NCI-H1436 (cell line): ENCODE results near the gene CLIC3.

Experiments
- DNase-seq: peaks from one replicate; lab custom pipeline; 2025; lab: John Stamatoyannopoulos, UW

Gene CLIC3

GRCh38 chr9:137030538-137031527, 34.5 kb upstream of the CLIC3 start:
- DNase-seq = no peak

DNA sequence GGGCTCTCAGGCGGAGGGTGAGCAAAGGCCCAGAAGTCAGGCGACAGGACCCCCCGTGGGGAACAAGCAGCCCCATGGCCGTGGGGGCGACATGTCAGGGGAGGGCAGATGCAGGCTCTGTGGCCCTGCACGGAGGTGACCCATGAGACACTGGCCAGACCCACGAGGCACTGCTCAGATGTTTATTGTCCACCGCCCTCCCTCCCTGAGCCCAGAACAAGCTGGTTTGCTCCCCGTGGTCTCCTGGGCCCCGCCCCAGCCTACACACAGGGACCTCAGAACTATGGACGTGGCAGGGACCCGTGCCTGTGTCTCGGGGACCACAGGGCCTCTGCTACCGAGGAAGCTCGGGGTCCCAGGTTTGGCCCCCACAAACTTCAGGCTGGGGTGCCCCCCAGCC, 33.6 kb upstream of the CLIC3 start:
- no peak for DNase-seq

- DNase-seq = peak; percentile 35
Measured at GRCh38 chr9:137029058-137029936, 32.9 kb upstream of the CLIC3 start.

- DNase-seq = peak; percentile 64
Measured at GRCh38 chr9:137028263-137029057, 32.1 kb upstream of the CLIC3 start.

DNA sequence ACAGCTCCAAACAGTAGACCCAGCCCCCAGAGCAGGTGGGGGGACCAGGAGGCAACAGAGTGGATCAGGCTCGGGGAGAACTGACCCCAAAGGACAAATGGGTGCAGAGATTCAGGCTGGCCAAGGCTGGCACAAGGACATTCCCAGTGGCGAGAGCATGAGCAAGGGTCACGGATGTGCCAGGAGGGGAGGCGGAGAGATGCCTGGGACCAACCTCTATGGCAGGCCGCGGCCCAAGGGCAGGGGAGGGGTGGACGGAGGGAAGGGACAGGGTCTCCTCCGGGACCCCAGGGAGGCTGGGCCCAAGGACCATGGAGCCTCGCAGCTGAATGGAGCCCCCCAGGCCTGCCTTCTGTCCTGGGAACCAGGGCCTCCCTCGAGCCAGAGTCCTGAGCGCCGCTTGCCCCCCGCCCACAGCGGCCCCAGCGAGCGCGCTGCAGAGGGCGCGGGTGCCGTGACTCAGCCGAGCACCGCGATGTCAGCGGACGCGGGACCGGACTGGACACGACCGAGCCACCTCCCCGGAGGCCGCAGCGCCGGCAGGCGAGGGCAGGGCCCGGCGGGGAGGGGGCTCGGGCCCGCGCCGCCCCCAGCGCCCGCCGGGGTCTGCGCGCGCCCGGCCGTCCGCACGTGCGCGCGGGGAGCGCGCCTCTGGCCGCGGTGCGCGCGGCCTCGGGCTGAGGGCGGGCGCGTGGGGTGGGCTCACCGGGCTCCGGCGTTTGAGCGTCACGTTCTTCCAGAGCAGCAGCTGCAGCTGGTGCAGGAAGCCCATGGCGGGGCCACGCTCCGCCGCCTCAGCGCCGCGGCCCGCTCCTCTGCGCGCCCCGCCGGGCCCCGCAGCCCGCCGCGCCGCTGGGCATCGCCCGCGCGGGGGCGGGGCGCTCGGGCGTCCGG, 31.2 kb upstream of the CLIC3 start, which contains the start of gene ABCA2:
Gene ABCA2 (minus strand): TSS at position 869 of the 894 bp plus-strand sequence. CDS start 97 bp downstream, at position 772.
- DNase-seq = no peak

- no peak for DNase-seq
Measured at GRCh38 chr9:137026828-137027227, 30.5 kb upstream of the CLIC3 start.

DNA sequence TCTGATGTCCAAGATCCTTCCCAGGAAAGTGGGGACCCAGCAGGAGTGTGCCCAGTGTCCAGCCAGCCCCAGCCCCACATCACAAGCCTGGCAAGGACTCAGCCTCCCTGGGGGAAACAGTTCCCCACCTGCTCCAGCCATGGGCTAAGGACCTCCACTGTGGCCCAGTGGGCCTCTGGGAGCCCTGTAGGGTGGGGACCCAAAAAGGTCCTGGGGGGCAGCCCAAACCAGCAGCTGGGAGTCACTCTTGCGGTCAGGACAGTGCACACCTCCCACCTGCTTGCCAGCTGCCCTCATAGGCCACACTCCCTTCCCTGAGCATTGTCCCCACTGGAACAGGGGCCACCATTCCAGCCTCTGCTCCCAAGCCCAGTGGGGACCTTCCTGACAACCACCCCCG, 30.0 kb upstream of the CLIC3 start:
- no peak for DNase-seq

DNA sequence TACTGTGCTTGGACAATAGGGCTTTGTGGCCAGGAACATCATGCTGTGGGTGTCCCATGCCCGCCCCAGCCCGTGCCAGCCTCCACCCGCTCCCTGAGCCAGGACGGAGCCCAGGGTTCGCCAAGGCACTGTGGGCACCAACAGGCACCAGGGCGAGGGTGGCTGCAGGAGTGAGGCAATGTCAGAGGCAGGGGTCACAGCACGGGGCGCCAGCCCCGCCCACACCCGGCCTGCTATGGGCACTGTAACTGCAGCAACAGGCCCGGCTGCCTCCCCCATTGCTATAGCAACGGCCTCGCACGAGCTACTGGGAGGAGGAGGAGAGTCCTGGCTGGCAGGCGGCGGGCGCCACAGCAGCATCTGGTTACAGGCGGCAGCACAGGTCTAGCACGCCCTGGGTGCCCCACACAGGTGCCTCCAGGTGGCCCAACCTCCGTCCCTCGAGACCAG, 29.2 kb upstream of the CLIC3 start:
- DNase-seq = peak; percentile 87

- no peak for DNase-seq
Measured at GRCh38 chr9:137023583-137023991, 27.2 kb upstream of the CLIC3 start.

DNA sequence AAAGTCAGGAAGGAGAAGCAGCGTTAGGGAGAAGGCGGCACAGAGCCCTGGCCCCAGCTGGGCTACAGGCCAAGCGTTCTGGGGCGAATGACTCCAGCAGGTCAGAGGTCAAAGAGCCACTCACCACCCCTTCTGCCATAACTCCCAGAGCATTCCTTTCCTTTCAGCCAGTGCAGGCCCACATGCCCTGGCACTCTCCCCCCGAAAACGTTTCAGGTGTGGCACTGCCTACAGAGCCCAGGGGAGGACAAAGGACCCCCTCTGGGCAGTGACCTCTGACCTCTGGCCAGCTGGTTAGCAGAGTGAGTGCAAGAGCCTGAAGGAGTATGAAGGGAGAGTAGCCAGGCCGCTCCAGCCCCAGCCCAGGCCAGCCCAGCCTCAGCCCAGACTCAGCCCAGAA, 26.8 kb upstream of the CLIC3 start:
- no peak for DNase-seq

- no peak for DNase-seq
Measured at GRCh38 chr9:137022662-137023008, 26.3 kb upstream of the CLIC3 start.

DNA sequence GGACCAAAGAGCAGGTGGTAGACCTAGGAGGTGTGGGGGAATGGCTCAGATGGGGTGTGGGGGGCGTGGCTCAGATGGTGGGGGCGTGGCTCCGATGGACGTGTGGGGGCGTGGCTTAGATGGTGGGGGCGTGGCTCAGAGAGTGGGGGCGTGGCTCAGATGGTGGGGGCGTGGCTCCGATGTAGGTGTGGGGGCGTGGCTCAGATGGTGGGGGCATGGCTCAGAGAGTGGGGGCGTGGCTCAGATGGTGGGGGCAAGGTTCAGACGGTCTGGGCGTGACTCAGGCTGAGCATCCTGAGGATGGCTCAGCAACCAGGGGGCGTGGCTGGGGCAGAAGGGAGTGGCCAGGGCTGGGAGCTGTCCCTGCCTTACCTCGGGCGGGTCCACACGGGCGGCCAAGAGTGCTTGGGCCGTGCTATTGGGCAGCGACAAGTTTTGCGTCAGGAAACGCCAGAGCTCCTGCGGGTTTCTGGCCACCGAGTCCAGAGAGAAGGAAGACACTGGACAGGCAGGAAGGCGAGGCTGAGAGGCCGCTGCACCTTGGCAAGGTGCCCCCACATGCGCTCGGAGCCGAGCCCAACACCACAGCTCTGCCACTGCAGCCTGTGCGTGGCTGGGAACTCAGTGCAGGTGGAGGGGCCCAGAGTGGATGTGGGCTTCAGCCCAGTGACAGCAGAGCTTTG, 25.8 kb upstream of the CLIC3 start:
- DNase-seq = peak; percentile 23

GRCh38 chr9:137021568-137021978, 25.2 kb upstream of the CLIC3 start:
- no peak for DNase-seq

- DNase-seq = no peak
Measured at GRCh38 chr9:137020771-137021567, 24.6 kb upstream of the CLIC3 start.

DNA sequence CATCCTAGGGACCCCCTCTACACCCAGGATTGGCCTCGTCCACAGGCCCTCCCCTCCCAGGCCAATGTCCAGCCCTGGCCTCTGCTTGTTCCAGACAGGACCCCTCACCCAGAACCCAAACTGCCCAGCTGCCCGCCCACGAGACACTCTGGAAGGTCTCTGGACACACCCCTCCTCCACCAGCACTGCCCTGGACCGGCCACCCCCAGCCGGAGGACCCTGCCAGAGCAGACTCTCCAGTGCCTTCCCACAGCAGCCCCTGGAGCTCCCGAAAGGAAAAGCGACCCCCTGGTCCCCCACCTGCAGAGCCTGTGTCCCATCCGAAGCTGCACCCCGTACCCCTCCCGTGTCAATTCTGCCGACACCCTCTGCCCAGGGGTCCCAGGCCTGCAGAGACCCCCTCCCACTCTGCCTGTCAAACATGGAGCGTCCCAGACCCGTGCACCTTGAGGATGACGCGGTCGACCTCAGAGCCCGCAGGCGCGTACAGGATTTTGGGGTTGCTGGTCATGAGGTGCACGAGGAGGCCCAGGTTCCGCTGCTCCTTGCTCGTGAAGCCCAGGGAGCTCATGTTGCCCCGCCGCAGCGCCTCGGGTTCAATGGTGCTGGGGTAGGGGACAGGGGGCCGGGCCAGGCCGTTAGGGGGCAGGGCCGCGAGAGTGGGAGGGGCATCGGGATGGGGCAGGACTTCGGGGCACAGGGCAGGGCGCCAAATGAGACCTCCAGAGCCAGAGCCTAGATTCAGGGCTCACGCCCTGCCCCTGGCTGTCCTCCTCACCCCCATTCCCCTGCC, 23.7 kb upstream of the CLIC3 start:
- DNase-seq = no peak

GRCh38 chr9:137018761-137019559, 22.6 kb upstream of the CLIC3 start:
- DNase-seq = no peak

DNA sequence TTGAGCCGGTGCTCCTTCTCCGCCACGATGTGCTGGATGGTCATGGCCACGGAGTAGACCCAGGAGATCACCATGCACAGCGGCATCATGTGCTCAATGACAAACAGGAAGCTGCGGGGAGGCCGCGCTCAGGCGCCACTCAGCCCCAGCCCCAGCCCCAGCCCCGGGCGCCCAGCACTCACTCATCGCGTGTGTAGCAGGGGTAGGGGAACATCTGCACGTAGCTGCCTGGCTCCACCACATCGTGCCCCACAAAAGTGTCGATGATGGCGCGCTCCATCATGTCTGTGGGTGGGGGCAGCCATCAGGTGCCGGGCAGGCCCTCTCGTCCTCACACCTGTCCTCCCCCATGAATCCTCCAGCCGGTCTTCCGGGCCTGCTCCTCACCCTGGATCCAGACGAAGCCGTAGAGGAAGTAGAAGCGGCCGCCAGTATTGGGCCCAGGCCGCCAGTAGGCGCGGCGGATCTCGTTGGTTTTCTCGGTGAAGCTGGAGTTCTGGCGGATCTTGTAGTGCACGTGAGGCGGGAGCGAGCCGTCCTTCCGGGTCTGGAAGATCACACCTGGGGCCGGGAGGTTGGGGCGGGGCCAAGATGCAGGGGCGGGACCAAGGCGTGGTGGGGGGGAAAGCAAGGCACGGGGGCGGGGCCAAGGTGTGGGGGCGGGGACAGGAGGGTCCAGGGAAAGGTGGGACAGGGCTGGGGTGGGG, 21.6 kb upstream of the CLIC3 start:
- DNase-seq = no peak
